ENCODE results near the gene RASAL3.

GRCh38 chr19:15438577-15438976 is 25.8 kb downstream of the RASAL3 start:
- no peak for TF ChIP-seq POLR2A (IDR thresholded peaks at IDR 0.05)
- TF ChIP-seq CTCF (IDR thresholded peaks at IDR 0.05), result no peak
